ENCODE data around the gene CCDC92B.

DNA sequence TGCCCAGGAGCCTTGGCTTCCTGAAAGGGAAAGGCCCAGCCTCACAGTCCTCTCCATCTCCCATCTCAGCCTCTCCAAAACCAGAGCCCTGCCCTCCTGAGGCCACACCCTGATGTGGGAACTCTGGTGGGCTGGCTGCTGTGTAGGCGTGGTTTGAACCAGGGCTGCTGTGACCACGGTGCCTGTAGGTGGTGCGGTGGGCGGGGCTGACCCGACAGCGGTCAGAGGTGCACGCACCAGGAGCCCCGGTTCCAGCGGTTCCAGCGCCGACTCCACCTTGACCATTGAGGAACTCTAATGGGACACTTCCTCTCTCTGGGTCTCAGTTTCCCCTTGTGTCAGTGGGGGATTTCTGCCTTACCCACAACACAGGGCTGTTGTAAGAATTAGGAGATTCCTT, 49.2 kb upstream of the CCDC92B start:
- TF ChIP-seq CTCF (conservative IDR thresholded peaks at IDR 0.05; ENCODE audit: low read depth, low read length), result no peak
- no peak for TF ChIP-seq POLR2A (IDR thresholded peaks at IDR 0.05; ENCODE audit: low read depth, low read length)
- TF ChIP-seq SMC3 (IDR thresholded peaks at IDR 0.05; ENCODE audit: low read depth, low read length), result no peak
- TF ChIP-seq MXI1 (IDR thresholded peaks at IDR 0.05; ENCODE audit: borderline replicate concordance, low read depth, low read length), result no peak

All from IMR-90 (cell line).